Transverse colon (tissue), 3 donors: ENCODE measurements around the gene SRSF5.

Source experiments
- CTCF ChIP-seq, 5 experiments: fragments of 200-600 bp in 3 of 5; fragments of 450-650 bp in 2 of 5; sonication (generic) in 3 of 5; IDR thresholded peaks; 1 replicate in 2 of 5; 2 replicates in 3 of 5; pipeline ENCODE4 v1.5.1; 2016 to 2017; ENCODE audit warnings: antibody characterized with exemption in 5 of 5, inconsistent platforms in 3 of 5, mild to moderate bottlenecking in 2 of 5, moderate library complexity in 1 of 5
- EP300 ChIP-seq: sonication (generic); formaldehyde crosslinking; IDR thresholded peaks from one replicate; pipeline ENCODE4 v1.6.1; 2017; ENCODE audit warnings: antibody characterized with exemption, low read depth
- POLR2A ChIP-seq: fragments of 450-650 bp; IDR thresholded peaks from one replicate; pipeline ENCODE4 v1.6.1; 2016; ENCODE audit warnings: antibody characterized with exemption, mild to moderate bottlenecking, moderate library complexity

- TF ChIP-seq EP300 (no peak), CTCF (IDR thresholded peaks at IDR 0.05) (no peak), POLR2A (no peak)
Measured at GRCh38 chr14:69786603-69787002, 19.7 kb downstream of the SRSF5 start.
